Stimulated activated naive CD4-positive, alpha-beta T cell (primary cell): Measurements from ENCODE around the gene B4GALT7.

ENCODE experiments used
- DNase-seq, 6 experiments: peaks; one replicate each; lab custom pipeline; 2025; lab: John Stamatoyannopoulos, UW

Gene B4GALT7

GRCh38 chr5:177593511-177593910 is 6.4 kb upstream of the B4GALT7 start:
- no peak for DNase-seq

GRCh38 chr5:177594071-177594470 is 5.9 kb upstream of the B4GALT7 start:
- DNase-seq, result no peak

GRCh38 chr5:177595026-177595585 is 4.8 kb upstream of the B4GALT7 start:
- no peak for DNase-seq

DNA sequence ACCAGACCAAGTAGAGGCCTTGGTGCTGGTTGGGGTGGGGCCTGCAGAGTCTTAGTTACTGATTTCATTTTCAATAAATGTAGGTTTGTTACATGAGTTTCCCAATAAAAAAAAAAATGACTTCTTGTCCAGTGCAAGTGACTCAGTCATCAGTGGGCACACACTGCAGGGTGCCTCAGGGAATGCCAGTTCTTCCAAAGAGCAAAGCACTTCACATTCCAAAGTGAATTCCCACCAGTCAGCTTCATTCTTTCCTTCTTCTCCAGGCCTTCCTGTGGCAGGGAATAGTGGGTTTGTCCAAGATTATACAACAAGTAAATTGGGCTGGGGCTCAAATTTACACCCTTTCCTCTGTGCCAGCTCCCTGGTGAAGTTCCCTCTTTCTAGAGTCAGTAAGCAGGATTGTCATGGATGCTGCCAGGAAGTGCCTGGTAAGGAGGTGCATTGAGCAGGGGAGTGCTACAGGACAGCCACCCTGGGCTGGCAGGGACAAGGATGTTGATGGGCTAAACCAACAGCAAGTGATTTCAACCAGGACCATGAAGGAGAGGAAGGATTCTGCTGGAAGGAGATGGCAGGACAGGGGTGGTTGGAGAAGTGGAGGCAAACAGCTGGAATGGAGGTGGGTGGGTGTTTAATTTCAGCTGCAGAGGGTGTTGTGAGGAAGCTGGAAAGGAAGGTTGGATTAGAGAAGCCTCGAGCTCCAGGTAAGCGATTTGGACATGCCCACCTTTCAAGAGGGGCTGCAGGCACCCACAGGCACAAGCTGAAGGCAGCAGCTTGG is 3.7 kb upstream of the B4GALT7 start:
- no peak for DNase-seq

- DNase-seq, result no peak
These were observed 3.1 kb upstream of the B4GALT7 start for GRCh38 chr5:177596775-177597238.

GRCh38 chr5:177598477-177598876 is 1.5 kb upstream of the B4GALT7 start:
- no peak for DNase-seq

GRCh38 chr5:177600508-177601018 is 631 bp downstream of the B4GALT7 start:
- DNase-seq, result peak in 1 of 6 experiments; percentile 50

DNA sequence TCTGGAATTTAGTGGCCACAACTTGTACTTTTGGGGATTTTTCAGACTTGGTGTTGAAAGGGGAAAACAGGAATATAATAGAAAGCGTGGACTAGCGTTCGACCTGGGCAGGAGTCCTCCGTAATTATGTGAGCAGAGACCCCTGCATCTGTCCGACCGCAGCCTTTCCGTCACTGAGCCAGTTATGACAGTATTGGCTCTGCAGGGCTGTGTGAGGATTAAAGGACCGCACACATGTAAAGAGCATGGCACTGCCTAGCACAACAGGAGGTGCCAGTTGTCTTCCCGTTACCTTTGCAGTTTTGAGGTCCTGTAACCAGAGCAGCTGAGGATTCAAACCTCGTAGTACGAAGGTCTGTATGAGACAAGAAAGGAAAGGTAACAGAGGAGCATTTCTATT is 1.2 kb downstream of the B4GALT7 start:
- no peak for DNase-seq

- no peak for DNase-seq
These were observed 1.9 kb downstream of the B4GALT7 start for GRCh38 chr5:177601577-177602457.

DNA sequence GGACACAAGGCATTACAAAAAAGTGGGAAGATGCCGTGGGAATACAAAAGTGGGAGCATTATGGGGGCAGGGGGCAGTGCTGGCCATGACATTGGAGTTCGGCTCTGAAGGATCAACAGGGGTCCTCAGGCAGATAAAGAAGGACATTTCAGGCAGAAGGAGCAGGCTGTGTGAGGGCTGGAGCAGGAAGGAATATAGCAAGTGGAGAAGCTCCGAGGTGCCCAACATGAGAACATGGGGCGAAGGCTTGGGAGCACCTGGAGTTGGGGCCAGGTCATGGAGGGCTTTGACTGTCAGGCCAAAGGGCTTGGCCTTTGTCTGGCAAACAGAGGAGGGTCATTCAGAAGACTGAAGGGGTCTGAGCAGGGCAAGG is 2.5 kb downstream of the B4GALT7 start:
- no peak for DNase-seq

GRCh38 chr5:177603631-177604030 is 3.7 kb downstream of the B4GALT7 start:
- no peak for DNase-seq

DNA sequence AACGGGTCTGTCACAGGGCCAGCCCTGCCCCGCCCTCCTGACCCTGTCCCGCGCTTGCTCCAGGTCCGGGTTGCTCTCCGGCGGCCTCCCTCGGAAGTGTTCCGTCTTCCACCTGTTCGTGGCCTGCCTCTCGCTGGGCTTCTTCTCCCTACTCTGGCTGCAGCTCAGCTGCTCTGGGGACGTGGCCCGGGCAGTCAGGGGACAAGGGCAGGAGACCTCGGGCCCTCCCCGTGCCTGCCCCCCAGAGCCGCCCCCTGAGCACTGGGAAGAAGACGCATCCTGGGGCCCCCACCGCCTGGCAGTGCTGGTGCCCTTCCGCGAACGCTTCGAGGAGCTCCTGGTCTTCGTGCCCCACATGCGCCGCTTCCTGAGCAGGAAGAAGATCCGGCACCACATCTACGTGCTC is 4.2 kb downstream of the B4GALT7 start:
- no peak for DNase-seq

GRCh38 chr5:177604656-177605055 is 4.7 kb downstream of the B4GALT7 start:
- DNase-seq, result no peak

DNA sequence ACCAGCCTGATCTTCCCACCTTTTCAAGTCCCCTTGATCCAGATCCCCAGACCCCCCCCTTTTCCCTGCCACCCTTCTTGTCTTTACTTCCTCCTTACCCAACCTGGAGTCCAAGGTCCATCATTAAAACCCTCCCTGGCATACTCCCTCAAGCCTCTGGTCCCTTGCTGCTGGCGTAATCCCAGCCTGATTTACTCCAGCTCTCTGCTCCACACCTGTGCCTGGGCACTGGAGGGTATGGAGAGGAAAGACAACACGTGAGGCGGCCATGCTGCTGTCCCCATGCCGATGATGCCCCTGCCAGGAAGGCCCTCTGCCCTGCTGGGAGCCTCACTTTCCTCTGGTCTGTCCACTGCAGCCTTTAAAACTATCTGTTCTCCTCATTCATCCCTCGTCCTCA is 5.1 kb downstream of the B4GALT7 start:
- no peak for DNase-seq

DNA sequence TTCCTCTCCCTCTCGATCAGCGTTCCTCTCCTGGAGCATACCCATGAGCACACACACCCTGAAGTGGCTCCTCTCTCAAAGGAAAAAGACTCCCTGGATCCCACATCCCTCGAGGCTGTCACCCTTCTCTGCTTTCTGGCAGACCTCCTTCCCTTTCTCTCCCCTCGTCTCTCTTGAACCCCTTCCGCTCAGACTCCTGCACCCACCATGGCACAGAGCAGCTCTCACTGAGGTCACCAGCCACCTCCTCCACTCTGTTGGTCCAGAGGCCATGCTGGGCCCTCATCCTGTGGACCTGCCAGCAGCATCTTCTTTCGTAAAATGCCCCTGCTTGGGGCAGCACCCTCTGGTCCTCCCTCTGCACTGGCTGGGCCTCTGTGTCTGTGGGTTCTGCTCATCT is 5.7 kb downstream of the B4GALT7 start:
- DNase-seq, result no peak

DNA sequence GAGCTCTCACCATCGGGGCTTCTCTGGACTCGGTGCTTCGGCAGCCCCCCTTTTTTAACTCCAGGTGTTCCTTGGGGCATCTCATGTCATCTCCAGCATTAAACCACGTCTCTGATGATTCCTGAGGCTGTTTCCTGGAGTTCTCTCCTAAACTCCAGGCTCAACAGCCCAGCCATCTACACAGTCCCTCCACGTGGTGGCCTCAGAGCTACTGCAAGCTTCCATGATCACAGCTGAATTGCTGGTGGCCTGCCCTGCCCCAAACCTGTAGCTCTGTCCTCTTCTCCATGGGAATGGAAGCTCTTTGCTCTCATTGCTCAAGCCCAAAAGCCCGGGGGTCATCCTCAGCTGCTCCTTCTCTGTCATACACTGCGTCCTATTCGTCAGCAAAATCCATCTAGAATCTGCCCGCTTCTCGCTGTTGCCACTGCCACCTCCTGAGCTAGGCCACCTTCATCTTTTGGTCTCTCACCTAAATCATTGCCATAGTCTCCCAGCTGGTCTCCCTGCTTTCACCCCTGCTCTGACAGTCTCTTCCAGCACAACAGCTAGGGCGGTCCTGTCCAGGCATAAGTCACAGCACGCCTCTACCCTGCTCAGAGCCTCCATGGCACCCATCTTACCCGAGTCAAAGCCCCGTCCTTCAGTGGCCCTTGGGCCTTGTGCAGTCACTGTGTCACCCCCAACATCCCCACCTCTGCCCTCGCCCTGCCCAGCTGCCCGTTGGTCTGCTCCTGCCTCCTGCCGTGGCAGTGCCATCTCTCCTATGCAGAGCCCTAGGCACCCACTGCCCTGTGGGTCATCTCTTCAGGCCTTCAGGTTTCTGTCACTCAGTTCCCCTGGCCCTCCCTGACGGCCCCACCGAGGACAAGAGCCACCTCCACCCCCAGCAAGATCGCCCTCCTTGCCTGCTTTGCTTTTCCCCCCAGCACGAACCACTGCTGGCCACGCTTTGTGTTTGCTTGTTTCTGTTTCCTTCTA is 6.4 kb downstream of the B4GALT7 start:
- DNase-seq, result no peak

- no peak for DNase-seq
These were observed 7.2 kb downstream of the B4GALT7 start for GRCh38 chr5:177607115-177607451.

GRCh38 chr5:177607452-177608192 is 7.7 kb downstream of the B4GALT7 start:
- peak; percentile 31 to 67 (median 48) for DNase-seq

DNA sequence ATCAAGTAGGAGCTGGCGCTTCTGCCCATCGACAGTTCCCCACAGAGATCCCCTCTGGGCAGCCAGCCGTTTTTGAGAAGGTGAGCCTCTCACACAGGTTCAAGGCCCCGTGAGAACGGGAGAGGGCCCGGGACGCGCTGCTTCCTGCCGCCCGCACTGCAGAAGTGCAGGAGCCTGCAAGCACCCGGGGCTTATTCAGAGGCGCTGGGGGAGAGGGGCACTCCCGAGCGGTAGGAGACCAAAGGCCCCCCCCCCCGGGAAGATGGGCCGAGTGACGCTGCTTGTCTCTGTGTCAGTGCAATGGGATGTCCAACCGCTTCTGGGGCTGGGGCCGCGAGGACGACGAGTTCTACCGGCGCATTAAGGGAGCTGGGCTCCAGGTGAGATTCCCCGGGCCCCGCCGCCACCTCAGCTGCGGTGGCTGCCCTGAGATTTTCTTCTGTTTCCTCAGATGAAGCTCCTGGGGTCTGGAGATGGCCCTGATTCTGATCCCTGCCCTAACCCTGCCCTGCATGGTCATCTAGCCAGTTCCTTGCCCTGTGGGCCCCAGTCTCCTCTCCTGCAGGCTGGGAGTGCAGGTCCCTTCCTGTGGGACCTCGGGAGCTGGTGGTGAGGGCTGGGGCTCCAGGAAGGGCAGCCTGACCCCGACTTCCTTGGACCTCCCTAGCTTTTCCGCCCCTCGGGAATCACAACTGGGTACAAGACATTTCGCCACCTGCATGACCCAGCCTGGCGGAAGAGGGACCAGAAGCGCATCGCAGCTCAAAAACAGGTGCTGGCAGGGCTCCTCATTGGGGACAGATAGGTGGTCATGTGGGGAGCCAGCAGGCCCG is 8.5 kb downstream of the B4GALT7 start:
- no peak for DNase-seq
